Progenitor cell of endocrine pancreas (in vitro differentiated cells): Measurements from ENCODE around the gene AMH. TPM values are rescaled to one million over a fixed set of nuclear protein-coding genes. Genes with fewer than 3 reads are reported as not detected.

Experiments
- DNase-seq: peaks from one replicate; pipeline ENCODE4 v3.0.0; 2021; ENCODE audit warnings: low spot score; ENCODE audit not compliant: unreplicated experiment
- H3K27ac Mint-ChIP-seq: 2 replicates; pipeline ENCODE4 v1.8.0; 2021; ENCODE audit warnings: mild to moderate bottlenecking, moderate library complexity, mixed read lengths
- H3K27me3 Mint-ChIP-seq: 2 replicates; pipeline ENCODE4 v1.8.0; 2021; ENCODE audit warnings: mixed read lengths
- H3K36me3 Mint-ChIP-seq: 2 replicates; pipeline ENCODE4 v1.8.0; 2022; ENCODE audit warnings: mixed read lengths; ENCODE audit not compliant: insufficient read depth
- H3K4me1 Mint-ChIP-seq: 2 replicates; pipeline ENCODE4 v1.8.0; 2021; ENCODE audit warnings: low read depth, mixed read lengths
- H3K4me3 Mint-ChIP-seq: 2 replicates; pipeline ENCODE4 v1.8.0; 2021; ENCODE audit warnings: low read depth, mild to moderate bottlenecking, moderate library complexity, mixed read lengths
- H3K9me3 Mint-ChIP-seq: 2 replicates; pipeline ENCODE4 v1.8.0; 2021; ENCODE audit warnings: low read depth, mixed read lengths
- total RNA-seq: library from RNA; stranded (reverse); gene quantifications from 2 replicates; pipeline ENCODE4 v1.2.1, GENCODE V29; 2021
- TF ChIP-seq, protein P1 (sequence below): fragments of 200-600 bp; sonication (generic); IDR thresholded peaks from one replicate; pipeline ENCODE4 v1.5.0; 2021; ENCODE audit warnings: antibody characterized with exemption, mild to moderate bottlenecking; ENCODE audit not compliant: unreplicated experiment

The AMH gene
- total RNA-seq, 1 donor from 2014 or later: 58.4 TPM

- H3K27me3 Mint-ChIP-seq: no peaks in the 10 kb centered on the region
- DNase-seq: no peak
- no peaks in the 10 kb centered on the region for H3K9me3 Mint-ChIP-seq
- peaks cover 7% of the 10 kb centered on the region for H3K36me3 Mint-ChIP-seq
- no peak overlapping the region for H3K4me3 Mint-ChIP-seq
- H3K27ac Mint-ChIP-seq: no peak overlapping the region
- H3K4me1 Mint-ChIP-seq: no peaks in the 10 kb centered on the region
- TF ChIP-seq, protein P1, sequence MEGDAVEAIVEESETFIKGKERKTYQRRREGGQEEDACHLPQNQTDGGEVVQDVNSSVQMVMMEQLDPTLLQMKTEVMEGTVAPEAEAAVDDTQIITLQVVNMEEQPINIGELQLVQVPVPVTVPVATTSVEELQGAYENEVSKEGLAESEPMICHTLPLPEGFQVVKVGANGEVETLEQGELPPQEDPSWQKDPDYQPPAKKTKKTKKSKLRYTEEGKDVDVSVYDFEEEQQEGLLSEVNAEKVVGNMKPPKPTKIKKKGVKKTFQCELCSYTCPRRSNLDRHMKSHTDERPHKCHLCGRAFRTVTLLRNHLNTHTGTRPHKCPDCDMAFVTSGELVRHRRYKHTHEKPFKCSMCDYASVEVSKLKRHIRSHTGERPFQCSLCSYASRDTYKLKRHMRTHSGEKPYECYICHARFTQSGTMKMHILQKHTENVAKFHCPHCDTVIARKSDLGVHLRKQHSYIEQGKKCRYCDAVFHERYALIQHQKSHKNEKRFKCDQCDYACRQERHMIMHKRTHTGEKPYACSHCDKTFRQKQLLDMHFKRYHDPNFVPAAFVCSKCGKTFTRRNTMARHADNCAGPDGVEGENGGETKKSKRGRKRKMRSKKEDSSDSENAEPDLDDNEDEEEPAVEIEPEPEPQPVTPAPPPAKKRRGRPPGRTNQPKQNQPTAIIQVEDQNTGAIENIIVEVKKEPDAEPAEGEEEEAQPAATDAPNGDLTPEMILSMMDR: no peak
Observed at GRCh38 chr19:2207008-2207407, 42.1 kb upstream of the AMH start.

- TF ChIP-seq, protein P1: no peak
- Mint-ChIP-seq H3K27me3 (no peaks in the 10 kb centered on the region), H3K36me3 (peaks cover 7% of the 10 kb centered on the region), H3K4me1 (no peaks in the 10 kb centered on the region), H3K4me3 (no peak overlapping the region), H3K27ac (no peak overlapping the region), H3K9me3 (no peaks in the 10 kb centered on the region)
- DNase-seq: no peak
Observed at GRCh38 chr19:2207991-2208860, 40.9 kb upstream of the AMH start.

DNA sequence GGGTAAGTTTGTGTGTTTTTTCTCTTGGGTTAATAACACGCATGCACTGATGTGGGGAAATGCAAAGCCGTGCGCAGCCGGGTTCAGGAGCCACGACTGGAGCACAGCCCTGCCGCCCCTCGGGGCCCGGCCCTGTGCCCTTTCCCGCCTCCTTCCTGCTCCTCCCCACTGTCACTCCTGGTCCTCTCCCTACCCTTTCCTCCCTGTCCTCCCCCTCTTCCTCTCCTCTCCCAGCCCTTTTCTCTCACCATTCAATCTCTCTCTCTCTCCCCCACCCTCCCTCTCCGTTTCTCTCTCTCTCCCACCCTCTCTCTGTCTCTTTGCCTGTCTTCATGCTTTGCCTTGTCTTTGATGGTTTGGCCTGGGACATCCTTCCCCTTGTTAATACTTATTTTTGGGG is 40.1 kb upstream of the AMH start:
- Mint-ChIP-seq H3K27ac (no peak overlapping the region), H3K9me3 (no peaks in the 10 kb centered on the region), H3K27me3 (no peaks in the 10 kb centered on the region), H3K36me3 (peaks cover 8% of the 10 kb centered on the region), H3K4me1 (no peaks in the 10 kb centered on the region), H3K4me3 (no peak overlapping the region)
- TF ChIP-seq, protein P1: no peak
- no peak for DNase-seq

DNA sequence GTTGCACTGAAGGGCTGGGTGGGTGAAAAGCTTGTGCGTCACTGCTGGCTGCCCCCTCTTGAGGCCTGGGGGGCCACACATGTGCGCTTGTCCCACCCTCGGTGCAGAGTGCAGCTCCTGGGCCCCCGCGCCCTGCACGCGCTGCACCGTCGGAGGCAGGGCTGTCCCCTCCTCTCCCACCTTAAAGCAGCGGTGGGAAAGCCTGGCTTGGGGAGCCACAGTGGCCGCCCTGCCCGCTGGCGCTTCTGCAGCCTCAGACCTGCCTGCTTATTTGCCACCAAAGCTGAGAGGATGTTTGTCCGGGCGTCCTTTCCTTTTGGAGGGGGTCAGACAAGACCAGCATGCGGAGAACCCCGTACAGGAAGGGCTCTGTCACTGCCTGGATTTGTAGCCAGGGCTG is 39.7 kb upstream of the AMH start:
- no peak overlapping the region for H3K27ac Mint-ChIP-seq
- no peaks in the 10 kb centered on the region for H3K4me1 Mint-ChIP-seq
- H3K27me3 Mint-ChIP-seq: no peaks in the 10 kb centered on the region
- H3K36me3 Mint-ChIP-seq: peaks cover 8% of the 10 kb centered on the region
- H3K9me3 Mint-ChIP-seq: no peaks in the 10 kb centered on the region
- TF ChIP-seq, protein P1: no peak
- H3K4me3 Mint-ChIP-seq: no peak overlapping the region
- DNase-seq: no peak

GRCh38 chr19:2210206-2210605 is 38.9 kb upstream of the AMH start:
- Mint-ChIP-seq H3K4me1 (no peaks in the 10 kb centered on the region), H3K36me3 (peaks cover 11% of the 10 kb centered on the region), H3K4me3 (no peak overlapping the region), H3K27ac (no peak overlapping the region), H3K9me3 (no peaks in the 10 kb centered on the region), H3K27me3 (no peaks in the 10 kb centered on the region)
- DNase-seq: no peak
- TF ChIP-seq, protein P1: no peak
